Melanocyte of skin (primary cell): ENCODE measurements around the gene KIAA1671. TPM values are rescaled to one million over a fixed set of nuclear protein-coding genes. Genes with fewer than 3 reads are reported as not detected.

ENCODE experiments used
- small RNA-seq, 2 donors: library from RNA; depleted of rRNA; stranded (forward); fragments of <200 nt; gene quantifications; one replicate each; pipeline ENCODE3, GENCODE V24; 2012
- total RNA-seq, 2 donors: library from RNA; depleted of rRNA; stranded (reverse); fragments of >200 nt; gene quantifications; 2 replicates each; pipeline ENCODE4 v1.2.3, GENCODE V29; 2012

KIAA1671 gene
- total RNA-seq: 1 to 10 TPM; 3.7 to 4.1 TPM

GRCh38 chr22:24951942-24952836 is at the start of gene KIAA1671:
TSS of gene KIAA1671 (plus strand) at chr22:24952716. CDS start at chr22:25028000, 75,284 bp downstream.

GRCh38 chr22:25199731-25200520 is 247.4 kb downstream of the KIAA1671 start, which contains the start of gene CRYBB3:
TSS of gene CRYBB3 (plus strand) at chr22:25199858. CDS start at chr22:25201397, 1,539 bp downstream.

GRCh38 chr22:25219211-25219689 is 266.7 kb downstream of the KIAA1671 start, which contains the start of gene CRYBB2:
TSS of gene CRYBB2 (plus strand) at chr22:25219639. CDS start at chr22:25221430, 1,791 bp downstream.

Small RNA genes lying within 50 kb of the gene (small RNA-seq; reads per million reads assigned to genes)
- gene Z99916.2: 0 to 0.06 reads per million in 2 donors

Other genes with a start within 250 kb of the KIAA1671 start
- not detected for gene PIWIL3, start 178.0 kb upstream of the KIAA1671 start, total RNA-seq
- under 1 TPM in 1 of 2 donors, not detected in 1; under 0.01 TPM for gene SGSM1, start 146.5 kb upstream of the KIAA1671 start, total RNA-seq
- gene LHFPL7, start 6.0 kb upstream of the KIAA1671 start, total RNA-seq: not detected
- not detected for gene CRYBB3, start 247.1 kb downstream of the KIAA1671 start, total RNA-seq